A549 (cell line): ENCODE results near the gene KIAA0753. TPM values are rescaled to one million over a fixed set of nuclear protein-coding genes. Genes with fewer than 3 reads are reported as not detected.

Experiments used
- ATAC-seq, 2 experiments: fragments of 200-7000 bp in 1 of 2; fragments of >200 bp in 1 of 2; cut with Nextera tagmentation in 1 of 2; cut with Tn5 transposase in 1 of 2; 3 replicates each; pipeline versions ENCODE4 v1.8.0 to v1.9.1; 2018 to 2020; ENCODE audit warnings: mild to moderate bottlenecking in 1 of 2, moderate library complexity in 1 of 2
- CTCF ChIA-PET: fragments of 300-600 bp; sonication (Branson Sonifier 250); formaldehyde crosslinking; extraction: SDS; loops from one replicate; lab custom pipeline; 2021; ENCODE audit warnings: antibody characterized with exemption, inconsistent platforms; lab: Yijun Ruan, JAX
- POLR2A ChIA-PET: fragments of 350-600 bp; formaldehyde crosslinking; extraction: SDS; loops from one replicate; lab custom pipeline; 2021; ENCODE audit warnings: antibody characterized with exemption, inconsistent platforms; lab: Yijun Ruan, JAX
- DNase-seq, 2 experiments: peaks; one replicate each; pipeline versions ENCODE4 v3.0.0 to v3.0.0-alpha.2; 2011 to 2016; ENCODE audit warnings: low read depth in 1 of 2, low spot score in 1 of 2
- FAIRE-seq: peaks from 2 replicates; lab custom pipeline; 2011; peaks lifted over from hg19 to GRCh38; lab: Jason Lieb, UNC
- H3K27ac ChIP-seq, 2 experiments: fragments of >200 bp; sonication (Bioruptor Twin); formaldehyde crosslinking; 3 replicates each; pipeline ENCODE4 v1.5.1; 2016 to 2017
- H3K4me1 ChIP-seq: fragments of >200 bp; sonication (Bioruptor Twin); formaldehyde crosslinking; 3 replicates; pipeline ENCODE4 v1.6.1; 2016
- H3K4me2 ChIP-seq: fragments of >200 bp; sonication (Bioruptor Twin); formaldehyde crosslinking; 3 replicates; pipeline ENCODE4 v1.6.1; 2016
- H3K4me3 ChIP-seq: fragments of >200 bp; sonication (Bioruptor Twin); formaldehyde crosslinking; 3 replicates; pipeline ENCODE4 v1.5.1; 2016
- H3K9me3 ChIP-seq: fragments of >200 bp; sonication (Bioruptor Twin); formaldehyde crosslinking; 3 replicates; pipeline ENCODE4 v1.6.1; 2016
- BCL3 ChIP-seq: fragments of >200 bp; sonication (Bioruptor Twin); formaldehyde crosslinking; IDR thresholded peaks from 3 replicates; pipeline ENCODE4 v1.6.1; 2016
- CBX2 ChIP-seq: fragments of 200-600 bp; sonication (generic); IDR thresholded peaks from 2 replicates; pipeline ENCODE4 v1.6.1; 2016; ENCODE audit warnings: low read depth, mild to moderate bottlenecking, borderline replicate concordance
- CEBPB ChIP-seq, 2 experiments: fragments of >200 bp in 1 of 2; sonication (Bioruptor Twin) in 1 of 2; formaldehyde crosslinking in 1 of 2; IDR thresholded peaks; 2 replicates each; pipeline ENCODE4 v1.6.1; 2012 to 2016
- EHMT2 ChIP-seq: fragments of 200-600 bp; sonication (generic); IDR thresholded peaks from 2 replicates; pipeline ENCODE4 v1.6.1; 2016; ENCODE audit warnings: antibody characterized with exemption, low read depth, mild to moderate bottlenecking, moderate library complexity
- EP300 ChIP-seq, 2 experiments: fragments of >200 bp; sonication (Bioruptor Twin); formaldehyde crosslinking; IDR thresholded peaks; 2 replicates in 1 of 2; 3 replicates in 1 of 2; pipeline ENCODE4 v1.6.1; 2016 to 2017
- FOSB ChIP-seq: fragments of 250-450 bp; sonication (Bioruptor Pico); IDR thresholded peaks from 2 replicates; pipeline ENCODE4 v1.5.0; 2020; ENCODE audit warnings: mild to moderate bottlenecking, moderate library complexity
- HMGXB4 ChIP-seq: fragments of 250-450 bp; sonication (Bioruptor Pico); IDR thresholded peaks from 2 replicates; pipeline ENCODE4 v1.5.0; 2021; ENCODE audit warnings: mild to moderate bottlenecking, moderate library complexity, borderline replicate concordance
- JUN ChIP-seq, 2 experiments: fragments of >200 bp; sonication (Bioruptor Twin); formaldehyde crosslinking; IDR thresholded peaks; 2 replicates in 1 of 2; 3 replicates in 1 of 2; pipeline ENCODE4 v1.6.1; 2016 to 2017
- KDM5A ChIP-seq: fragments of 200-600 bp; sonication (generic); IDR thresholded peaks from 2 replicates; pipeline ENCODE4 v1.6.1; 2016; ENCODE audit warnings: antibody characterized with exemption, mild to moderate bottlenecking
- MAX ChIP-seq: IDR thresholded peaks from 2 replicates; pipeline ENCODE4 v1.6.1; 2012
- MYC ChIP-seq: IDR thresholded peaks from 2 replicates; pipeline ENCODE4 v1.6.1; 2012; ENCODE audit warnings: mild to moderate bottlenecking, inconsistent platforms, low read length, improper control_type of control experiment, borderline replicate concordance
- PHF8 ChIP-seq: fragments of 200-600 bp; sonication (generic); IDR thresholded peaks from 2 replicates; pipeline ENCODE4 v1.6.1; 2016; ENCODE audit warnings: low read depth, mild to moderate bottlenecking, antibody characterized with exemption, moderate library complexity, borderline replicate concordance
- POLR2AphosphoS2 ChIP-seq: conservative IDR thresholded peaks from 2 replicates; pipeline ENCODE4 v1.6.1; 2012; ENCODE audit warnings: low read length, improper control_type of control experiment, inconsistent platforms
- RNF2 ChIP-seq: fragments of 200-600 bp; sonication (generic); IDR thresholded peaks from 2 replicates; pipeline ENCODE4 v1.6.1; 2016; ENCODE audit warnings: low read depth, mild to moderate bottlenecking, antibody characterized with exemption, moderate library complexity, borderline replicate concordance
- ZNF302 ChIP-seq: fragments of 250-450 bp; sonication (Bioruptor Pico); IDR thresholded peaks from 2 replicates; pipeline ENCODE4 v1.9.0; 2021; ENCODE audit warnings: inconsistent platforms, mild to moderate bottlenecking, moderate library complexity
- WGBS: methylation state at CpG from one replicate; pipeline ENCODE4 v1.1.6; 2017; ENCODE audit errors: missing lambda C conversion rate; 5-methylcytosine and 5-hydroxymethylcytosine counted together
- polyA plus RNA-seq, 4 experiments: library from polyadenylated mRNA; depleted of rRNA in 3 of 4; stranded (reverse); fragments of >200 nt; fragmentation: RNase III in 1 of 4; extraction: RNeasy Plus Mini Kit Qiagen cat#74134 plus additional on column Dnase treatment in 1 of 4; gene quantifications; 2 replicates in 3 of 4; 3 replicates in 1 of 4; pipeline ENCODE4 v1.2.3, GENCODE V29; 2011 to 2017
- TF ChIP-seq, protein P1 (sequence below): fragments of >200 bp; sonication (Bioruptor Twin); formaldehyde crosslinking; IDR thresholded peaks from 2 replicates; pipeline ENCODE4 v1.6.1; 2016
- TF ChIP-seq, protein P2 (sequence below): fragments of 150-350 bp; IDR thresholded peaks from 2 replicates; pipeline ENCODE4 v1.6.1; 2014; ENCODE audit warnings: low read depth, mild to moderate bottlenecking, low read length

The KIAA0753 gene
- polyA plus RNA-seq, 2 of the 4 experiments (the other 2 are of a cell fraction): 13.6 to 15.2 TPM

- FAIRE-seq: peak; percentile 51
Measured at GRCh38 chr17:6597727-6598126, 42.8 kb downstream of the KIAA0753 start.

DNA sequence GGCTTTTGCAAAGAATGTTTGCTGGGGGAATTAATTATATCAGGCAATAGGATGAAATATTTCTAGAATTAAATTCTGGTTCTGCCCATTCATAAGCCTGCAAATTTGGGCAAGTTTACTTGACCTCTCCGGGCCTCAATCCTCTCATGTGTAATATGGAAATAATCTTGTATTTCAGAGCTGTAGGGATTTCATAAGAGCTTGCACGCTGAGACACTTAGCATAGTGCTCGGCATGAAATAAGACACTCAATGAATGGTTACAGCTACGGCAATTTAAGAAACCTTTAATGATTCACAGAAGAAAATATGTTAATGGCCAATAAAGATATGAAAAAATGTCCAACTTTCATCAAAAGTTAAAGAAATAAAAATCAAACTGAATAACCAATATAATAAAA is 43.6 kb downstream of the KIAA0753 start:
- H3K4me1 ChIP-seq: peaks cover 43% of the 10 kb centered on the region
- ATAC-seq (no peak), FAIRE-seq (no peak), DNase-seq (no peak)
- H3K4me2 ChIP-seq: no peak overlapping the region
- no peak for TF ChIP-seq RNF2
- TF ChIP-seq BCL3: no peak
- no peak overlapping the region for H3K27ac ChIP-seq
- H3K9me3 ChIP-seq: no peaks in the 10 kb centered on the region
- ChIA-PET CTCF (interaction anchor here (0.9 to 2.8 kb wide), 3 partner anchors 10 to 125 kb away, joined by 3 to 18 read pairs (median 3); no protein-coding TSS in a partner anchor), POLR2A (no interaction called here)
- 90% methylated on average over 4 of the region's 4 CpGs for WGBS
- H3K4me3 ChIP-seq: no peak overlapping the region

More at GRCh38 chr17:6597727-6598126, 42.8 kb downstream of the KIAA0753 start:
- Histone ChIP-seq H3K4me2 (peak overlapping the region; percentile 52), H3K27ac (peak overlapping the region in 1 of 2 experiments; percentile 39; a peak in 2 of 6 replicates), H3K4me3 (no peak overlapping the region), H3K9me3 (no peaks in the 10 kb centered on the region), H3K4me1 (peaks cover 37% of the 10 kb centered on the region)
- WGBS: 4% methylated on average over 1 of the region's 1 CpG
- DNase-seq (peak in 1 of 2 experiments; percentile 46), ATAC-seq (peak in 1 of 2 experiments; percentile 62; a peak in 2 of 6 replicates)
- ChIA-PET CTCF (interaction anchor here (0.9 to 2.8 kb wide), 3 partner anchors 11 to 125 kb away, joined by 3 to 18 read pairs (median 3); no protein-coding TSS in a partner anchor), POLR2A (no interaction called here)
- TF ChIP-seq, protein P1, sequence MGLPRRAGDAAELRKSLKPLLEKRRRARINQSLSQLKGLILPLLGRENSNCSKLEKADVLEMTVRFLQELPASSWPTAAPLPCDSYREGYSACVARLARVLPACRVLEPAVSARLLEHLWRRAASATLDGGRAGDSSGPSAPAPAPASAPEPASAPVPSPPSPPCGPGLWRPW: no peak
- TF ChIP-seq JUN (IDR thresholded peaks at IDR 0.05) (no peak), HMGXB4 (CRISPR knock-in tag) (no peak), CBX2 (no peak)

GRCh38 chr17:6596511-6596910 is 44.0 kb downstream of the KIAA0753 start:
- DNase-seq (no peak), ATAC-seq (no peak), FAIRE-seq (peak; percentile 87)
- H3K4me3 ChIP-seq: no peak overlapping the region
- no peak overlapping the region for H3K4me2 ChIP-seq
- ChIA-PET POLR2A (no interaction called here), CTCF (interaction anchor here (1.1 to 2.8 kb wide), 2 partner anchors 12 to 124 kb away, joined by 3 to 18 read pairs; no protein-coding TSS in a partner anchor)
- TF ChIP-seq CEBPB (IDR thresholded peaks at IDR 0.05) (no peak), PHF8 (no peak), HMGXB4 (CRISPR knock-in tag) (no peak), MAX (no peak), EP300 (IDR thresholded peaks at IDR 0.05) (no peak), ZNF302 (CRISPR knock-in tag) (no peak), KDM5A (no peak), POLR2AphosphoS2 (no peak), FOSB (CRISPR knock-in tag) (no peak), MYC (no peak), EHMT2 (no peak), JUN (IDR thresholded peaks at IDR 0.05) (no peak)
- TF ChIP-seq, protein P1: no peak
- TF ChIP-seq, protein P2, sequence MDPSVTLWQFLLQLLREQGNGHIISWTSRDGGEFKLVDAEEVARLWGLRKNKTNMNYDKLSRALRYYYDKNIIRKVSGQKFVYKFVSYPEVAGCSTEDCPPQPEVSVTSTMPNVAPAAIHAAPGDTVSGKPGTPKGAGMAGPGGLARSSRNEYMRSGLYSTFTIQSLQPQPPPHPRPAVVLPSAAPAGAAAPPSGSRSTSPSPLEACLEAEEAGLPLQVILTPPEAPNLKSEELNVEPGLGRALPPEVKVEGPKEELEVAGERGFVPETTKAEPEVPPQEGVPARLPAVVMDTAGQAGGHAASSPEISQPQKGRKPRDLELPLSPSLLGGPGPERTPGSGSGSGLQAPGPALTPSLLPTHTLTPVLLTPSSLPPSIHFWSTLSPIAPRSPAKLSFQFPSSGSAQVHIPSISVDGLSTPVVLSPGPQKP: no peak
- WGBS: 75% methylated on average over 2 of the region's 2 CpGs
- H3K9me3 ChIP-seq: no peaks in the 10 kb centered on the region
- no peak overlapping the region for H3K27ac ChIP-seq
- H3K4me1 ChIP-seq: peaks cover 47% of the 10 kb centered on the region
